ENCODE data around the gene PNMA8B.

The PNMA8B gene, protein sequence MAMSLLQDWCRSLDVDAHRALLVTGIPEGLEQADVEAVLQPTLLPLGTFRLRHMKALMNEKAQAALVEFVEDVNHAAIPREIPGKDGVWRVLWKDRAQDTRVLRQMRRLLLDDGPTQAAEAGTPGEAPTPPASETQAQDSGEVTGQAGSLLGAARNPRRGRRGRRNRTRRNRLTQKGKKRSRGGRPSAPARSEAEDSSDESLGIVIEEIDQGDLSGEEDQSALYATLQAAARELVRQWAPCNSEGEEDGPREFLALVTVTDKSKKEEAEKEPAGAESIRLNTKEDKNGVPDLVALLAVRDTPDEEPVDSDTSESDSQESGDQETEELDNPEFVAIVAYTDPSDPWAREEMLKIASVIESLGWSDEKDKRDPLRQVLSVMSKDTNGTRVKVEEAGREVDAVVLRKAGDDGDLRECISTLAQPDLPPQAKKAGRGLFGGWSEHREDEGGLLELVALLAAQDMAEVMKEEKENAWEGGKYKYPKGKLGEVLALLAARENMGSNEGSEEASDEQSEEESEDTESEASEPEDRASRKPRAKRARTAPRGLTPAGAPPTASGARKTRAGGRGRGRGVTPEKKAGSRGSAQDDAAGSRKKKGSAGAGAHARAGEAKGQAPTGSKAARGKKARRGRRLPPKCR

DNA sequence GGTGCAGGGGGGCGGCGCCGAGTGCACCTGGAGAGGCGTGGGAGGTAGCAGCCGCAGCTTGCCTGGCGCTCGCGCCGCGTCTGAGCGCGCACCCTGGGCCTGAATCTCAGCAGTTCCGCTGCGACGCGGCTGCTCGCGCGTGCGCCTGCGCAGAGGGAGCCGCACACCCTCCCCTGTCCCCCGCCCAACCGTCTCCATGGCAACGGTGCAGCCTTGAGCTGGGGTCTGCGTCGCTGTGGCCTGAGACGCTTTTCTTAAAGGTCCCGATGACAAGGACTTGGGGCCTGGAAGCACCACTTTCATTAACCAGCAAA is at the start of gene PNMA8B:
TSS of gene PNMA8B (minus strand) at position 82 of the 314 bp plus-strand sequence. CDS start 402 bp downstream, outside the sequence.
- no peak within 1 kb of the TSS for H3K4me3 ChIP-seq (ENCODE audit: low read depth, low read length)

DNA sequence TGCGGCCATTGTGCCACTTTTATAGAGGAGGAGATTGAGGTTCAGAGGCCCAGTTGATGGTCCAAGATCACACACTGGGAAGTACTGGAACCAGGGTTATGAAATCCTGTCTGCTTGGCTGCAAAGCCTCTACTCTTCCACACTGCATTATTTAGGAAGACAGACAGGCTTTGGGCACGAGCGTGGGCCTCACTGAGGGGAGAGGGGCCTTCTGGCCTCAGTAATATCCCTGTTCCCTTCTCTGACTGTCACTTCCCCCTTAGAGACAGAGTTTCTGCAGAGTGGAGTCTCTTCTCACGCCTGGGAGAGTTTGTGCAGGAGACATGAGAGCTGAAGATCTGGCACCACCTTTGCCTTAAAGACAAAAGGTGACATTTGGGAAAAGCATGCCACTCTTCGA is 49.0 kb upstream of the PNMA8B start:
- TF ChIP-seq, protein P1, sequence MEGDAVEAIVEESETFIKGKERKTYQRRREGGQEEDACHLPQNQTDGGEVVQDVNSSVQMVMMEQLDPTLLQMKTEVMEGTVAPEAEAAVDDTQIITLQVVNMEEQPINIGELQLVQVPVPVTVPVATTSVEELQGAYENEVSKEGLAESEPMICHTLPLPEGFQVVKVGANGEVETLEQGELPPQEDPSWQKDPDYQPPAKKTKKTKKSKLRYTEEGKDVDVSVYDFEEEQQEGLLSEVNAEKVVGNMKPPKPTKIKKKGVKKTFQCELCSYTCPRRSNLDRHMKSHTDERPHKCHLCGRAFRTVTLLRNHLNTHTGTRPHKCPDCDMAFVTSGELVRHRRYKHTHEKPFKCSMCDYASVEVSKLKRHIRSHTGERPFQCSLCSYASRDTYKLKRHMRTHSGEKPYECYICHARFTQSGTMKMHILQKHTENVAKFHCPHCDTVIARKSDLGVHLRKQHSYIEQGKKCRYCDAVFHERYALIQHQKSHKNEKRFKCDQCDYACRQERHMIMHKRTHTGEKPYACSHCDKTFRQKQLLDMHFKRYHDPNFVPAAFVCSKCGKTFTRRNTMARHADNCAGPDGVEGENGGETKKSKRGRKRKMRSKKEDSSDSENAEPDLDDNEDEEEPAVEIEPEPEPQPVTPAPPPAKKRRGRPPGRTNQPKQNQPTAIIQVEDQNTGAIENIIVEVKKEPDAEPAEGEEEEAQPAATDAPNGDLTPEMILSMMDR (IDR thresholded peaks at IDR 0.05; ENCODE audit: low read depth, low read length): no peak
- no peak overlapping the region for H3K4me3 ChIP-seq (ENCODE audit: low read depth, low read length)

More for the DNA sequence above, at the start of gene PNMA8B:
- TF ChIP-seq, protein P1 (IDR thresholded peaks at IDR 0.05; ENCODE audit: low read depth, low read length): no peak

DNA sequence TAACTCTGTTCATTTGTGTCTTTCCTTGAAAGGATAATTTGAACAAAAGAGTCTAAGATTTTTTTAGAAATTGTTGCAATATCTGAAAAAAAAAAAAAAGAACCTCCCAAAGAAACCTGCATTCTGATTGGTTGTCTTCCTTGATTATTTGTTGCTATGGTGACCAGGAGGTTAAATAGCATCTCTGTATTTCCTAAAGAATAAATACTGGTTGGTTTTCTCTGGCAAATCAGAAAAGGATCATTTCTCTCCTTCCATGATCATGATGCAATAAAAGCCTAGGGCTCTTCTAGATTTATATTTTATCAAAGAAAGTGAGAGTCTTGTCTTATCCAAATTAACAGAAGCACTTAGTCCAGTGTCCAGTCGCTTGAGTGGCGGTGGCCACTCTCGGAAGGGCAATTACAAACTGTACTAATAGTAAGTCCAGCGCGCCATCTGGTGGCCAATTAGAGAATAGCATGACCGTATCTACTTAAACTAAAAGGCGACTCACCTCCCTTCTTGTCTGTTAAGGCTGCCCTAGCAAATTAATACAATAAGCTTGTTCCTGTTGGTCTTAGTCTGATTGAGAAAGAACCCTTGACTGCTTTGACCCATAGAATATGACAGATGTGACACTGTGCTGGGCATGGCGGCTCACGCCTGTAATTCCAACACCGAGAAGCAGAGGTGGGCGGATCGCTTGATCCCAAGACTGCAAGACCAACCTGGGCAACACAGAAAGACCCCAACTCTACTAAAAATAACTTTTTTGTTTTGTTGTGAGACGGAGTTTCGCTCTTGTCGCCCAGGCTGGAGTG is 47.0 kb upstream of the PNMA8B start:
- TF ChIP-seq, protein P1 (IDR thresholded peaks at IDR 0.05; ENCODE audit: low read depth, low read length): peak; percentile 69
- no peak overlapping the region for H3K4me3 ChIP-seq (ENCODE audit: low read depth, low read length)

DNA sequence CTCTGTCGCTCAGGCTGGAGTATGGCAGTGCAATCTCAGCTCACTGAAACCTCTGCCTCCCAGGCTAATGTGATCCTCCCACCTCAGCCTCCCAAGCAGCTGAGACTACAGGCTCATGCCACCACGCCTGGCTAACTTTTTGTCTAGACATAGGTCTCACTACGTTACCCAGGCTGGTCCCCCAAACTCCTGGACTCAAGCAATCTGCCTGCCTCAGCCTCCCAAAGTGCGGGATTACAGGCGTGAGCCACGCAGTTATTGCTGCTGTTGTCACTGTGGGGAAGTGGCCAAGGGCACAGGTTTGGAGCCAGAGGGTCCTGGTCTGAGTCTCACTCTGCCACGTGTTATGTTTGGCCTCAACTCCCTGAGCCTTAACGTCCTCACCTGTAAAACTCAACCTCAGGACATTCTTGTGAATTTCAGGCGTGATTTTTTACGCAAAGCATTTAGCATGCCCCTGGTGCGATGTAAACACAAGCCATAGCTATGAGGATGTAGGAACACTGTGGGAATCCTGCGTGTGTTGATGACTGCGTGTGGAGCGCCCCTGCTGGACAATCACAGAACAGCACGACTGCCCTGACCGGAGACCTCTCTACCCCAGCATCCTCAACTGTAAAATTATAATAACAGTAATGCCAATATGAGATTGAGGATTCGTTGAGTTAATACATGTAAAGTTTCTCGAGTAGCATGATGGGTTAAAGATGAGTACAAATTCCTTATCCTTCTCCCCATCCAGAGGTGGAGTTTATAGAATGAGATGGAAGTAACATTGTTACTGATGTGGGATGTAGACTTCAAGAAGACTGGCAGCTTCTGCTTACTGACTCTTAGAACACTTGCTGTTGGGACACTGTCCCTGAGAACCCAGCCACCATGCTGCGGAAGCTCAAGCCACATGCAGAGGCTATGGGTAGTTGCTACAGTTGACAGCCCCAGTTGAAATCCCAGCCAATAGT is 41.8 kb upstream of the PNMA8B start:
- TF ChIP-seq, protein P1 (IDR thresholded peaks at IDR 0.05; ENCODE audit: low read depth, low read length): peak; percentile 99
- H3K4me3 ChIP-seq (ENCODE audit: low read depth, low read length): no peak overlapping the region

DNA sequence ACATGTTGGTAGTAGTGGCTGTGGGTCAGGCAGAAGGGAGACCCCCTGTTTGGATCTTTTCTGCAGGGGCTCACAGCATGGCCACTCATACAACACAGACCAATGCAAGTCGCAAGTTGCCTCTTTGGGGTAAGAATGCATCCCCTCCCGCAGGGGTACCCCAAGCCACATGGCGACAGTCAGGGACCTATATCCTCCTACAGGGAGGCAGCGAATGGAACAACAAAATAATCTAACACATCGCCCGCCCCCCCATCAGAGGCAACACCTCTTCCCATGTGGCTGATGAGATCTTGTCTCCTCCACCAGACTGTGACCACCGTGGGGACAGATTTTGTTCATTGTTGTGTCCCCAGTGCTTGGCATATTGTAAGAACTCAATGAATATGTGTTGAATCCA is 40.7 kb upstream of the PNMA8B start:
- H3K4me3 ChIP-seq (ENCODE audit: low read depth, low read length): no peak overlapping the region

DNA sequence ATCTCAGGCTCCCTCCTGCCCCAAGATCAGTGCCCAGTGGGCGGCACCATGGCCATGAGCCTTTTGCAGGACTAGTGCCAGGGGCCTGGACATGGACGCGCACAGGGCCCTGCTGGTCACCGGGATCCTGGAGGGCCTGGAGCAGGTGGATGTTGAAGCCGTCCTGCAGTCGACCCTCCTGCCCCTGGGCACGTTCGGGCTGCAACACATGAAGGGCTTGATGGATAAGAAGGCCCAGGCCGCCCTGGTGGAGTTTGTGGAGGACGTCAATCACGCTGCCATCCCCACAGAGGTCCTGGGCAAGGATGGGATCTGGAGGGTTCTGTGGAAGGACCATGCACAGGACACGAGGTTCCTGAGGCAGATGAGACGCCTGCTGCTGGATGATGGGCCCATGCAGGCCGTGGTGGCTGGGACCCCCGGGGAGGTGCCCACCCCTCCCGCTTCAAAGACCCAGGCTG is 38.0 kb upstream of the PNMA8B start:
- TF ChIP-seq, protein P1 (IDR thresholded peaks at IDR 0.05; ENCODE audit: low read depth, low read length): no peak
- H3K4me3 ChIP-seq (ENCODE audit: low read depth, low read length): no peak overlapping the region

More for the DNA sequence above, 40.7 kb upstream of the PNMA8B start:
- TF ChIP-seq, protein P1 (IDR thresholded peaks at IDR 0.05; ENCODE audit: low read depth, low read length): no peak
